ENCODE measurements around the gene SMIM10L2A.

Gene SMIM10L2A

DNA sequence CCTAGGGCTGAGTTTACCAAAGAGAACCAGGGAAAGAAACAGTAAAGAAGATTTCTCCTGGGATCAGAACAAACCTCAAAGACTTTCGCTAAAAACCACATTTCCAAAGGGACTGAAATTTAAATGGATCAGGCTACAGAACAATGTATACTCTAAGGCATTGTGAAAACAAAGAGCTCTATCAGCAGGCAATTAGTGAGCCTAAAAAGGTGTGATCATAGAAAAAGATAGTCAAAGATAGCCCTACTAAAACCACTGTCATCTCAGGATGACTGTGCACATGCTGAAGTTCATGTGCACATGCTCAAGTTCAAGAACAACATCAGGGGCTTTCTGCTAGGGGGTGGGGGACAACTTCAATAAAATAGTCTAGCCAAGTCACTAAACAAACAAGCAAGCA lies 12.9 kb upstream of the SMIM10L2A start:
- Histone ChIP-seq H3K27me3 (ENCODE audit: insufficient read depth, low read length) (no peaks in the 10 kb centered on the region), H2AFZ (ENCODE audit: low read length) (no peak overlapping the region)

DNA sequence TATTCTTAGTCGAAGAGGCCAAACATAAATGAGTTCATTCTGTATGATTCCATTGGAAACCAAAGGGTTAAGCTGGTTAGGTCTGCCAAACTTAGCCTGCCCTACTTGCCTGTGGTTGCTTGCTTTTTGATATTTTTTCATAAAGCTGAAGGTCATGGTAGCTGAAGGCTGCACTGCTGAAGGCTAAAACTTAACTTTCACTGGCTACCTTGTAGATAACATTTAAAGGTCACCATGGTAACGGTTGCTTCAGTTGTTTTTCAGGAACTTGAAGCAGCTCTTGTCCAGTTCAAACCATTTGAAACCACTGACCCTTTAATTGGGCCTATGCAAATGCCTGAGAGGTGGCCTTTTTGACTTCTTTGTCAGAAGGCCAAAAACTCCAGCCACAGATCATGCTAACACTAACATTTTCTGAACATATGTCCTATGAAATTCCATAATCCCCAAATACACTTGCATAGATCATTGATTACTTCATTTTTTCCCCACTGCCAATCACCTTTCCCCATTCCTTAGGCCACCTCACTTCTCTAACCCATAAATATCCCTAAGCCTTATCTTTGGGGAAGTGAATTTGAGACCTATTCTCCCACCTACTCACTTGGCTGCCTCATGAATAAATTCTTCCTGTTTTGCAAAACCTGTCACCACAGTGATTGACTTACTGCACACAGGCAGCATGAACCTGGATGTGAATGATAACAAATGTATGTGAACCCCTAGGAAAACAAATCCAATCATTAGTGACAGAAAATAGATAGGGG lies 10.7 kb upstream of the SMIM10L2A start:
- Histone ChIP-seq H3K36me3 (ENCODE audit: insufficient read depth, low read length) (no peaks in the 10 kb centered on the region), H3K4me3 (ENCODE audit: low read depth, low read length, poor library complexity, severe bottlenecking) (no peak overlapping the region), H3K27ac (ENCODE audit: low read depth, low read length, poor library complexity, severe bottlenecking) (no peak overlapping the region), H3K4me2 (ENCODE audit: low read length) (no peak overlapping the region), H4K20me1 (ENCODE audit: insufficient read depth, low read length) (no peaks in the 10 kb centered on the region), H3K9ac (ENCODE audit: low read length) (no peak overlapping the region), H3F3A (ENCODE audit: insufficient read depth, low read length) (no peaks in the 10 kb centered on the region), H3K9me2 (ENCODE audit: low read depth, low read length) (no peaks in the 10 kb centered on the region), H3K4me1 (ENCODE audit: insufficient read depth, low read length, severe bottlenecking) (no peaks in the 10 kb centered on the region), H3K79me2 (ENCODE audit: insufficient read depth, low read length) (no peaks in the 10 kb centered on the region), H2AFZ (ENCODE audit: low read length) (no peak overlapping the region), H3K27me3 (ENCODE audit: insufficient read depth, low read length) (no peaks in the 10 kb centered on the region), H3K9me3 (ENCODE audit: low read length) (no peaks in the 10 kb centered on the region)
- no peak for TF ChIP-seq EZH2 (IDR thresholded peaks at IDR 0.05; ENCODE audit: borderline replicate concordance, low read length)
- no peak for TF ChIP-seq CTCF (IDR thresholded peaks at IDR 0.05; ENCODE audit: low read length)

More for the DNA sequence above, 12.9 kb upstream of the SMIM10L2A start:
- Histone ChIP-seq H3K9ac (ENCODE audit: low read length) (no peak overlapping the region), H3K79me2 (ENCODE audit: insufficient read depth, low read length) (no peaks in the 10 kb centered on the region), H3K9me2 (ENCODE audit: low read depth, low read length) (no peaks in the 10 kb centered on the region), H3K36me3 (ENCODE audit: insufficient read depth, low read length) (no peaks in the 10 kb centered on the region), H3K4me1 (ENCODE audit: insufficient read depth, low read length, severe bottlenecking) (no peaks in the 10 kb centered on the region), H3F3A (ENCODE audit: insufficient read depth, low read length) (no peaks in the 10 kb centered on the region), H3K27ac (ENCODE audit: low read depth, low read length, poor library complexity, severe bottlenecking) (no peak overlapping the region), H3K9me3 (ENCODE audit: low read length) (no peaks in the 10 kb centered on the region), H4K20me1 (ENCODE audit: insufficient read depth, low read length) (no peaks in the 10 kb centered on the region), H3K4me3 (ENCODE audit: low read depth, low read length, poor library complexity, severe bottlenecking) (no peak overlapping the region), H3K4me2 (ENCODE audit: low read length) (no peak overlapping the region)
- TF ChIP-seq EZH2 (IDR thresholded peaks at IDR 0.05; ENCODE audit: borderline replicate concordance, low read length) (no peak), CTCF (IDR thresholded peaks at IDR 0.05; ENCODE audit: low read length) (no peak)

DNA sequence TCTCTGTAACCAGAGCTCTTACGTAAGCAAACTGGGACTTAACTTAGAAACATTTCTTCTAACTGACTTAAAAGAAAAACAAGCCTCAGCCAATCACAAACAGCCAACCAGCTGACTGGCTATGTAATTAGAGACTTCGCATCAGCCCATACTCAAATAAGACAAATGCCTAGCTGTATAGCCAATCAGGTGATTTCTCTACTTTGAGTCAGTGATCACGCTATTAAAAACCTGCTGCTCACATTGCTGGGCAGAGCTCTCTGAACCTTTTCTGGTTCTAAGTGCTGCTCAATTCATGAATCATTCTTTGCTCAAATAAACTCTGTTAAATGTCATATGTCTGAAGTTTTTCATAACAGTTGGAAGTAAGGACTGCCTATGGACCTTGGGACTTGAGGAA lies 9.9 kb upstream of the SMIM10L2A start:
- Histone ChIP-seq H3K27ac (ENCODE audit: low read depth, low read length, poor library complexity, severe bottlenecking) (no peak overlapping the region), H3K79me2 (ENCODE audit: insufficient read depth, low read length) (no peaks in the 10 kb centered on the region), H3F3A (ENCODE audit: insufficient read depth, low read length) (no peaks in the 10 kb centered on the region), H3K4me2 (ENCODE audit: low read length) (no peak overlapping the region), H3K9me3 (ENCODE audit: low read length) (no peaks in the 10 kb centered on the region), H3K4me3 (ENCODE audit: low read depth, low read length, poor library complexity, severe bottlenecking) (no peak overlapping the region), H3K36me3 (ENCODE audit: insufficient read depth, low read length) (no peaks in the 10 kb centered on the region), H3K27me3 (ENCODE audit: insufficient read depth, low read length) (no peaks in the 10 kb centered on the region), H2AFZ (ENCODE audit: low read length) (no peak overlapping the region), H3K4me1 (ENCODE audit: insufficient read depth, low read length, severe bottlenecking) (no peaks in the 10 kb centered on the region), H4K20me1 (ENCODE audit: insufficient read depth, low read length) (no peaks in the 10 kb centered on the region), H3K9me2 (ENCODE audit: low read depth, low read length) (no peaks in the 10 kb centered on the region), H3K9ac (ENCODE audit: low read length) (no peak overlapping the region)
- TF ChIP-seq EZH2 (IDR thresholded peaks at IDR 0.05; ENCODE audit: borderline replicate concordance, low read length), result no peak
- TF ChIP-seq CTCF (IDR thresholded peaks at IDR 0.05; ENCODE audit: low read length), result no peak

All from OCI-LY1 (cell line).